AG04449 (cell line): ENCODE data around the gene COPA.

Experiments used
- CTCF ChIA-PET: fragments of 350-600 bp; formaldehyde crosslinking; extraction: SDS; loops from one replicate; lab custom pipeline; 2021; ENCODE audit warnings: antibody characterized with exemption; lab: Yijun Ruan, JAX
- POLR2A ChIA-PET: fragments of 400-600, 350-600 bp; formaldehyde crosslinking; extraction: SDS; loops from one replicate; lab custom pipeline; 2020; ENCODE audit warnings: antibody characterized with exemption, inconsistent platforms; lab: Yijun Ruan, JAX
- DNase-seq: peaks from one replicate; pipeline ENCODE4 v3.0.0-alpha.2; 2010; ENCODE audit warnings: low read depth, low spot score
- H3K4me3 ChIP-seq: 2 replicates; pipeline ENCODE4 v1.5.1; 2011; ENCODE audit warnings: low read depth, mild to moderate bottlenecking, control low read depth, low read length
- TF ChIP-seq, protein P1 (sequence below): IDR thresholded peaks from one replicate; pipeline ENCODE4 v1.5.1; 2011; ENCODE audit warnings: mild to moderate bottlenecking, moderate library complexity, low read length, control low read depth, inconsistent platforms; ENCODE audit not compliant: insufficient read depth; ENCODE audit errors: missing control alignments

Gene COPA

DNA sequence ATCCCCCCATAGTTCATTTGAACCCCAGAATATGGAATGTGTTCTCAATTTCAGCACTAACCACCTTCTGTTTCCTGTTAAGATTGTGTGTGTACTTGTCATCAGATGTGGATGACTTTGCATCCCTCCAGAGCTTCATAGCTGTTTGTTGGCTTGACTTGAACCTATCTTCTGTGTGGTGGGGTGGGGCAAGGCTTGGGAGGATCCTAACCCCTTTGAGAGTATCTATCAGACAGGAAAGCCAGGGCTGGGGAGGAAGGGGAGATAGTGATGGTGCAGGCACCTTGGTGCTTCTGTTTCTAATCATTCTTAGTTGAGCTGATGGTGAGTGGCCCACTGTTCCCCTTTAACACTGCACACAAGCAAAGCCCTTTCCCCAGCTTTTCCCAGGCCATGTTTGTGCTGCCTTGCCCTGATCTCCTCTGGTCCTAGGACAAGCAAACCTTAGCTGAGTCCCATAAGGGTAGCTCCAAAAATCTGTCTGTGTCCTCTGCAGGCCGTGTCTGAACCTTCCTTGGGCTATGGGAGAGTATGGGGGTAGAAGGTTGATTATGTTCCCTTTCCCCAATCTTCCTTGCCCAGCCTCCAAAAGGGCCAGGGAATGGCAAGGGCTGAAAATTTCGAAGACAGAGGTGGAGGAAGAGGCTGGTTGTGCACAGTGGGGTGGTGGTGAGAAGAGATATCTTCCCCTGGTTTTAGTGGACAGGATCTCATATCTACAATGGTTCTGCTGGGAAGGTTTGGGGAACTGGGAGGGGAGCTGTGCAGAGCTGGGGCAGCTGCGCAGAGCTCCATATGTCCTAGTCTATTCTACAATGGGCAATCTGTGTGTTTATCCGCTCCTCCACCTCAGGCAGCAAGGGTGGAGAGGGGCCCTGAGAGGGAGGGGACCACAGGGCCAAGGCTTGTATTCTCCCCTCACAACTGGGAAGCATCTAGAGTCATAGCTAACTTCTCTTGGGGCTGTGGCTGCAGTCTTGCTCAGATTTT lies 25.2 kb upstream of the COPA start:
- POLR2A ChIA-PET: no interaction called here
- no peak for DNase-seq
- CTCF ChIA-PET: interaction anchor here (0.9 to 19.2 kb wide), 4 partner anchors 8 to 76 kb away, joined by 5 to 277 read pairs (median 6); no protein-coding TSS in a partner anchor
- H3K4me3 ChIP-seq: no peak overlapping the region
- TF ChIP-seq, protein P1, sequence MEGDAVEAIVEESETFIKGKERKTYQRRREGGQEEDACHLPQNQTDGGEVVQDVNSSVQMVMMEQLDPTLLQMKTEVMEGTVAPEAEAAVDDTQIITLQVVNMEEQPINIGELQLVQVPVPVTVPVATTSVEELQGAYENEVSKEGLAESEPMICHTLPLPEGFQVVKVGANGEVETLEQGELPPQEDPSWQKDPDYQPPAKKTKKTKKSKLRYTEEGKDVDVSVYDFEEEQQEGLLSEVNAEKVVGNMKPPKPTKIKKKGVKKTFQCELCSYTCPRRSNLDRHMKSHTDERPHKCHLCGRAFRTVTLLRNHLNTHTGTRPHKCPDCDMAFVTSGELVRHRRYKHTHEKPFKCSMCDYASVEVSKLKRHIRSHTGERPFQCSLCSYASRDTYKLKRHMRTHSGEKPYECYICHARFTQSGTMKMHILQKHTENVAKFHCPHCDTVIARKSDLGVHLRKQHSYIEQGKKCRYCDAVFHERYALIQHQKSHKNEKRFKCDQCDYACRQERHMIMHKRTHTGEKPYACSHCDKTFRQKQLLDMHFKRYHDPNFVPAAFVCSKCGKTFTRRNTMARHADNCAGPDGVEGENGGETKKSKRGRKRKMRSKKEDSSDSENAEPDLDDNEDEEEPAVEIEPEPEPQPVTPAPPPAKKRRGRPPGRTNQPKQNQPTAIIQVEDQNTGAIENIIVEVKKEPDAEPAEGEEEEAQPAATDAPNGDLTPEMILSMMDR: no peak

DNA sequence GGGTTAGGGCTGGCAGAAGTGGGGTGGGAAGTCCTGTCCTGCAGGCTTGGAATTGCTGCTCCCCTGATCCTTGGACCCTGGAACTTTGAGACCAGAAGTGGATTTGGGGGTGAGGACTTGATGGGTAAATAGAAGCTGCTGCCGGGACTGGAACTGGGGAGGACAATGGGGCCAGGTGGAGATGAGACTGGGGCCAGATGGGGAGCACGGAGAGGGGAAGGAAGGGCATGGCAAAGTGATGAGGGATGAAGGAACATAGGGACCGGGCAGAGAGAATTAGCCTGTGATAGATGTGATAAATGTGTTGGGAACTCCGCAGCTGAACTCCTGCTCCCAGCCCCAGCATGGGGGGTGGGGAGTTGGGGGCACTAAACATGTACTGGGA lies 24.5 kb upstream of the COPA start:
- no peak overlapping the region for H3K4me3 ChIP-seq
- TF ChIP-seq, protein P1: no peak
- CTCF ChIA-PET: interaction anchor here (1.5 to 19.2 kb wide), 3 partner anchors 8 to 75 kb away, joined by 5 to 277 read pairs (median 8); no protein-coding TSS in a partner anchor
- no peak for DNase-seq
- POLR2A ChIA-PET: no interaction called here

DNA sequence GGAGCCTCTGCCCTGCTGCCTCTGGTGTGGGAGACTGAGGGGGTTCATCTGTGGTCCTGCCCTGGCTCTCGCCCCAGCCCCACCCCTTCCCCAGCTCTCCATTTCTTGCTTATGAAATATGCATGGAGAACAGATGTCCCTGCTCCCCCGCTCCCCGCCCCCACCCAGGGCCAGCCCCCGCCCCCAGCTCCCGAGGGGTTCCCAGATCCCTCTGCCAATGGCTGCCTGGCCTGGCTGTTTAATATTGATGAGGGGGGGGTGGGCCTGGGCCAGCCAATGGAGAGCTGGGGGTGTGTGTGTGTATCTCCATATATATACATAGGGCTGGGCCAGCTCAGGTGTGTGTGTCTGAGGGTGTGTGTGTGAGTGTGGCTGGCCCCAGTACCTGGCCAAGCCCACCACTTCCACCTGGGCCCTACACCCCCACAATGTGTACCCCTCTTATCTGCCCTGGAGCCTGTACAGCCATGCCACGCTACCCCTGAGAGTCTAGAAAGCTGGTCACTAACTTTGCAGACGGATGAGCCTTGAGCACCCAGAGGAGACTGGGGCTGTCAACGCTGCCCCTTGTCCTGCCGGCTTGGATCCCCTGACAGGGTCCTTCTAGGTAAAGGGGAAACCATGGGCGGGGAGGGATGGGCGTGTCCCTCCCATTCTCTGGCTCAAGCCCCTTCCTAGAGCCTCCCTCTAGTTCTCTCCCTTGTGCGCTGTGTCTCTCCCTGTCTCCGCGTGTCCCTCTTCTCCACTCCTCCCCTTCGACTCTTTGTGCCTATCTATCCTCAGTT lies 23.9 kb upstream of the COPA start, which contains the start of gene NHLH1:
TSS of gene NHLH1 (plus strand) at position 341 of the 785 bp plus-strand sequence. CDS start 3,661 bp downstream, outside the sequence.
- no peak within 1 kb of the TSS for H3K4me3 ChIP-seq
- CTCF ChIA-PET: interaction anchor here (1.2 to 19.2 kb wide), 3 partner anchors 9 to 75 kb away, joined by 4 to 277 read pairs (median 5); no protein-coding TSS in a partner anchor
- POLR2A ChIA-PET: no interaction called here
- TF ChIP-seq, protein P1: no peak
- DNase-seq: no peak

- POLR2A ChIA-PET: no interaction called here
- CTCF ChIA-PET: interaction anchor here (1.0 to 19.2 kb wide), 2 partner anchors 10 to 11 kb away, joined by 4 to 277 read pairs; no protein-coding TSS in a partner anchor
Observed at GRCh38 chr1:160365325-160365724, 22.3 kb upstream of the COPA start.

GRCh38 chr1:160363951-160364735 lies 21.1 kb upstream of the COPA start:
- DNase-seq: no peak
- ChIA-PET CTCF (interaction anchor here (1.5 to 19.2 kb wide), 3 partner anchors 12 to 73 kb away, joined by 3 to 277 read pairs (median 21); no protein-coding TSS in a partner anchor), POLR2A (no interaction called here)
- TF ChIP-seq, protein P1: no peak
- no peak overlapping the region for H3K4me3 ChIP-seq

More at GRCh38 chr1:160365325-160365724, 22.3 kb upstream of the COPA start:
- TF ChIP-seq, protein P1: no peak
- H3K4me3 ChIP-seq: no peak overlapping the region
- DNase-seq: no peak
